Ureter (tissue), 1 donor: ENCODE measurements around the gene HDAC6. TPM values are rescaled to one million over a fixed set of nuclear protein-coding genes. Genes with fewer than 3 reads are reported as not detected.
"Not testable (repeated sequence)": the region's sequence is repeated elsewhere in the genome, so short reads cannot be mapped to it uniquely, and the experiment has no call there.

ENCODE experiments used
- DNase-seq: peaks from one replicate; pipeline ENCODE4 v3.0.0-alpha.2; 2020; ENCODE audit warnings: low spot score
- total RNA-seq: library from RNA; stranded (reverse); gene quantifications from one replicate; pipeline ENCODE4 v1.2.4, GENCODE V29; 2023
- donor health status: DM: yes; HTN: yes; CAD: no.

The HDAC6 gene
- total RNA-seq, 1 donor from 2014 or later = 96.8 TPM

DNA sequence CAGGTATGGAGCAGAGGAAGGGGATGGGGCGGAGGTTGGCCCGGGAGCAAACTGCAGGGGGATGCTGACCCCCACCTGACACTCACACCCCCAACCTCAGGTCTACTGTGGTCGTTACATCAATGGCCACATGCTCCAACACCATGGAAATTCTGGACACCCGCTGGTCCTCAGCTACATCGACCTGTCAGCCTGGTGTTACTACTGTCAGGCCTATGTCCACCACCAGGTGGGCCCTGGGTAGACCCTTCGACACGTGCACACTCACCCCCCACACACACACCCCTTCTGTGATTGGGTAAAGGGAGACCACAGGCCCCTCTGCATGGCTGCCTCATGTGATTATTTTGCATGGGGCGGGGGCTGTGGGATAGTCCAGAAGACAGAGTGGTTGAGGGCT lies 22.2 kb downstream of the HDAC6 start:
- no peak for DNase-seq

DNA sequence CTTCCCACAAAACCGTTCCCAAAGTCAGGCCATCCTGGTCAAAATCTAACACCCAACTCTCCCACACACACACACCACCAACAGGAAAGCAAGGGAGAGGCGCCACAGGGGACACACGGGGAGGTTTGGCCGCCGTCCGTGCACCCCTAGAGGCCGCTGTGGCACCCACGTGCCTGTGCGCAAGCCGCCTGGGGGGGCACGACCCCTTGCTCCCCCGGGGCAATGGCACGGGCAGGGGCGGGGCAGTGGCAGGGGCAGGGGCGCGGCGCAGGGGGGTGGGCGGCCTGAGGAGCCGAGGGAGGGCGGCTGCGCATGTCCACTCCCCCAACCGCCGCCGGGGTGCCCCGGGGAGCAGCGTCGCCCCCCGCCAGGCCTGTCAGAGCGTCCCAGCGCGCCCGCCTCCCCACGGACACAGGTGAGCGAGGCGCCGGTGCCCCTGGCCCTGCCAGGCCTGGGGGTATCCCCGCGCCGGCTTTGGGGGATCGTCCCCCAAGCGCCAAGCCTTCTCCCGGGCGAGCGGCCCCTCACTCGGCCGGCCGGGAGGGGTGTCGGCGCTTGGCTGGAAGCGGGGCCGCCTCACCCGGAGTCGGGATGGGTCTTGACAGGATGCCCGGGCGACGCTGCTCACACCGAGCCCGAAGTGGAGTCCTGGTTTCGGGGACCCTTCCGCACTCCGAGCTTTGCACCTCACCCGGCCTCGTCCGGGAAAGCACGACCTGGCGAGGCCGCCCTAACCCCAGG lies 24.4 kb downstream of the HDAC6 start, which contains the start of gene ERAS:
TSS of gene ERAS (plus strand) at position 379 of the 741 bp plus-strand sequence. CDS start 2,611 bp downstream, outside the sequence.
- DNase-seq = no peak

- DNase-seq = no peak
Measured at GRCh38 chrX:48826876-48827653, 25.2 kb downstream of the HDAC6 start.

- DNase-seq = no peak
Measured at GRCh38 chrX:48827654-48827968, 25.7 kb downstream of the HDAC6 start.

GRCh38 chrX:48829016-48829735 lies 27.3 kb downstream of the HDAC6 start:
- DNase-seq = no peak

GRCh38 chrX:48831136-48831908 lies 29.5 kb downstream of the HDAC6 start:
- DNase-seq = no peak

GRCh38 chrX:48831909-48832291 lies 30.0 kb downstream of the HDAC6 start:
- no peak for DNase-seq

GRCh38 chrX:48833542-48834138 lies 31.8 kb downstream of the HDAC6 start:
- DNase-seq = no peak

DNA sequence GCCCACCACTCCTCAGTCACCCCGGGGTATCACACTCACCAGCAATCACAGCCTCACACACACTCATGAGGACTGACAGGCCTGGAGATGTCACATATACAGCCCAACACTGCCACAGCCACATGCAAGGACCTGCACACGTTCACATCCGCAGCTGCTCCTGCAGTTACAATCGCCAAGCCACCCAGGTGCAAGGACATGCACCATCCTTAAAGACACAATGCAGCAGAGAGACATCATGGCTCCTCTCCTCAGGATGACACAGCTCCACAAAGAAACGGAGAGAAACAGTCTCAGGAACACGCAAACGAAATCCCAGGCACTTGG lies 32.5 kb downstream of the HDAC6 start:
- no peak for DNase-seq

DNA sequence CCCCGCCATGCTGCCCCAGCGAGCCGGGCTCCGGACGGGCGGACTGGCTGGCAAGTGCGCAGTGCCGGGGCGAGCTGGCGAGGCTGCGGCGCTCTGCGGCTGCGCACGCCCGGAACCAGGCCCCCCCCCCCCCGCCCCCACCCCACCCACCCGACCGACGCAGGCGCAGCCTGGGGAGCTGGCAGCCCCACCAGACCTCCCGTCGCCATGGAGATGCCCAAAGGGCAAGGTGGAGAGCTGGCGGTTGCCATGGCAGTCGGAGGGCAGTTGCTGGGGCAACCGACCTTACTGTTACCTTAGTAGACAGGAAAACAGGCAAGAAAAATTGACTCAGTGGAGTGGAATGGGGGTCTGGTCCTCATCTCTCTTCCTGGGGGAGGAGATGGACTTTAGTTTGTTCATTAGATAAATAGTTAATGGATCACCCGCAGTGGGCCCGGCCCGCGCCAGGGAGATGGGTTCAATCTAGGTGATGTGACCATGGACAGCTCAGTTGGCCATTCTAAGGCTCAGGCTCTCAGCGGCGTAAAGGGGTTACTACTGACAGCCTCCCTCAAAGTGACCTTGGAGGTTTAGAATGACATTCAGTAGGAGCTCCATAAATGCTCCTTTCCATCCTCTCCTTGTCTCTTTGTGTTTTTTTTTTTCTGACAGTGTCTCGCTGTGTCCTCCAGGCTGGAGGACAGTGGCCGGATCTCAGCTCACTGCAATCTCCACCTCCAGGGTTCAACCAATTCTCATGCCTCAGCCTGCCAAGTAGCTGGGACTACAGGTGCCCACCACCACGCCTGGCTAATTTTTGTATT lies 33.9 kb downstream of the HDAC6 start, which contains the start of gene PCSK1N:
TSS of gene PCSK1N (minus strand) at position 87 of the 806 bp plus-strand sequence. CDS start at position 9, 78 bp downstream.
- no peak for DNase-seq

DNA sequence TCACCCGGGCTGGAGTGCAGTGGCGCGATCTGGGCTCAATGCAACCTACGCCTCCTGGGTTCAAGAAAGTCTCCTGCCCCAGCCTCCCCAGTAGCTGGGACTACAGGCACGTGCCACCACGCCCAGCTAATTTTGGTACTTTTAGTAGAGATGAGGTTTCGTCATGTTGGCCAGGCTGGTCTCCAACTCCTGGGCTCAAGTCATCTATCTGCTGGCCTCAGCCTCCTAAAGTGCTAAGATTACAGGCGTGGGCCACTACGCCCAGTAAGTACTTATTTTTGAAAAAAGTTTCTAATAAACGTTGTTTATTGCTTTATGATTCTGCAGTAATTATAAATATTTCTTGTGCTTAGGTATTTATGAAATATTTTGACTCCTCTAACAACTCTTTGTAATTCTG lies 37.8 kb downstream of the HDAC6 start:
- DNase-seq = no peak

DNA sequence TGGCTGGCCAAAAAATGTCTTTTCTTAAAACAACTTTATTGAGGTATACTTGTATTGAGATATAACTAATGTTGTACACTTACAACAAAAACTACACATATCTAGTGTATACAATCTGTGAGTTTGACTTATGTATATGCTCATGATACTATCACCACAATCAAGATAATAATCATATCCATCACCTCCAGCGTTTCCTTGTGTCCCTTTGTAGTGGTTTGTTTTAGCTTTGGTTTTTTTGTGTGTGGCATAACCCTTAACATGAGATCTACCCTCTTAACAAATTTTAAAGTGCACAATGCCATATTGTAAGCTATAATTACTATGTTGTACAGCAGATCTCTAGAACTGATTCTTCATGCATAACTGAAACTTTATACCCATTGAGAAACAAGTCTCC lies 47.0 kb downstream of the HDAC6 start:
- DNase-seq = no peak

DNA sequence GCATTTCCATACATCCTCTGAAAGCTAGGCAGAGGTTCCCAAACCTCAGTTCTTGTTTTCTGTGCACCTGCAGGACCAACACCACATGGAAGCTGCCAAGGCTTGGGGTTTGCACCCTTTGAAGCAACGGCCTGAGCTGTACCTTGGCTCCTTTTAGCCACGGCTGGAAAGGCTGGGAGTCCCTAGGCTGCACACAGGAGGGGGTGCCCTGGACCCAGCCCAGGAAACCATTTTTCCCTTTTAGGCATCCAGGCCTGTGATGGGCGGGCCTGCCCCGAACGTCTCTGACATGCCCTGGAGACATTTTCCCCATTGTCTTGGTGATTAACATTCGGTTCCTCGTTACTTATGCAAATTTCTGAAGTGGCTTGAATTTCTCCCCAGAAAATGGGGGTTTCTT lies 51.0 kb downstream of the HDAC6 start:
- DNase-seq = no peak

DNA sequence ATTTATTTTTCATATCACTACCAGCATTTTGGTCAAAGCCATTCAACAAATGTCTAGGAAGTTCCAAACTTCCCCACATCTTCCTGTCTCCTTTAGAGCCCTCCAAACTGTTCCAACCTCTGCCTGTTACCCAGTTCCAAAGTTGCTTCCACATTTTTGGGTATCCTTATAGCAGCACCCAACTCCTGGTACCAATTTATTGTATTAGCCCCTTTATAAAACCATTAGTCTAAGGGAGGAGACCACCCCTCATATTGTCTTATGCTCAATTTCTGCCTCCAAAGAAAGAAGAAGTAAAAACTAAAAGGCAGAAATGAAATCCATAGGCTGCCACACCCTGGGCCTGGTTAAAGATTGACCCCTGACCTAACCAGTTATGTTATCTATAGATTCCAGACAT lies 51.6 kb downstream of the HDAC6 start:
- DNase-seq = not testable (repeated sequence)

- not testable (repeated sequence) for DNase-seq
Measured at GRCh38 chrX:48854121-48854804, 52.4 kb downstream of the HDAC6 start.

DNA sequence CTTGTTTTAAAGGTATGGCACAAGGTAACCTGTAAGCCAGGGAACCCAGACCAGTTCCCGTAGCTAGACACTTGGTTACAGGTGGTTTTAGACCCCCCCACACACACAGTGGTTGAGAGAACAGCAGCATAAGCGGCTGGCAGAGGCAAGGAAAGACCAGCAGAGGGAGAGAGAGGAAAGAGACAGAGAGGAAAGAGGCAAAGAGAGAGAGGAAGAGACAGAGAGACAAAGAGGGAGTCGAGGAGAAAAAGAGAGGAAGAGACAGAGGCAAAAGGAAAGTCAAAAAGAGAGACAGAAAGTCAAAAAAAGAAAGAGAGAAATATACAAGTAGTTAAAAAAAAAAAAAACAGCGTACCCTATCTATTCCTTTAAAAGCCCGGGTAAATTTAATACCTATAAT lies 53.0 kb downstream of the HDAC6 start:
- DNase-seq = no peak

- DNase-seq = no peak
Measured at GRCh38 chrX:48864210-48864609, 62.3 kb downstream of the HDAC6 start.

GRCh38 chrX:48872017-48872416 lies 70.2 kb downstream of the HDAC6 start:
- not testable (repeated sequence) for DNase-seq
